ENCODE data around the gene GPR84. TPM values are rescaled to one million over a fixed set of nuclear protein-coding genes. Genes with fewer than 3 reads are reported as not detected.

GPR84 gene
- total and polyA plus RNA-seq, 2 of the 13 experiments (the other 11 are each of a cell fraction or from before 2014, with no cell fraction given): not detected

GRCh38 chr12:54378796-54379397 lies 14.6 kb upstream of the GPR84 start (continued):
- no peak for TF ChIP-seq KLF11 (CRISPR knock-in tag; IDR thresholded peaks at IDR 0.05)

DNA sequence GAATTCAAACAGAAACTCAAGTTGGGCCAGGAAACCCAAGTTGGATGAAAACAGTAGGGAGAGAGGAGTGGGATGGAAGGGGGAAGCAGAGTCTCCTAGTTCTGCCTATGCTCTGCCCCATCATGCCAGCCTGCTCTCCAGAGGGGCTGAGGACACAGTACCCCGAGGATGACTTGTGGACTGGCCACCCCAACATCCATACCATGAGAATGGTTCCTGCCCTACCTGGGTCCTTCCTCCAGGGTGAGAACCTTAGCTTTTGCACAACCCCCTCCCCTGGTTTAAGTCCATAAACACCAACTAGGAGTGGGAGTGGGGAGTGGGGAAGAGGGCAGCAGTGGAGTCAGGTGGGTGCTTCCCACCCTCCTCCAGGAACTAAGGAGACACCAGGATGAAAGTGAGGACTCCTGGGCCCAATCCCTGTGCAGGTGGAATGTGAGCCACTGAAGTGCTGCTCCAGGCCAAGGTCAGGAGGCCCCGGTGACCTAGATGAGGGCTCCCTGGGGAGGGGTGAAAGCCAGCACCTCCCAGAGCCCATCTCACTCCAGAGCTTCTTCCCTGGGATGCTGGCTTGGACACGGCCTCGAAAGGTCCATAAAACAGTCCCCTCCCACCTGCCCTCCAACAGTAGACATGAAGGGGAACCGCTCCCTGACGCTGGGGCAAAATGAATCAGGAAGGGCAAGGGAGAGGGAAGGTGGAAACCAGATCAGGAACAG lies 13.7 kb upstream of the GPR84 start:
- no peak overlapping the region for H3K9ac ChIP-seq (ENCODE audit: insufficient read depth, low read depth, low read length)
- peak overlapping the region; percentile 100 for H3K4me2 ChIP-seq (ENCODE audit: low read depth, low read length)
- TF ChIP-seq, protein P1, sequence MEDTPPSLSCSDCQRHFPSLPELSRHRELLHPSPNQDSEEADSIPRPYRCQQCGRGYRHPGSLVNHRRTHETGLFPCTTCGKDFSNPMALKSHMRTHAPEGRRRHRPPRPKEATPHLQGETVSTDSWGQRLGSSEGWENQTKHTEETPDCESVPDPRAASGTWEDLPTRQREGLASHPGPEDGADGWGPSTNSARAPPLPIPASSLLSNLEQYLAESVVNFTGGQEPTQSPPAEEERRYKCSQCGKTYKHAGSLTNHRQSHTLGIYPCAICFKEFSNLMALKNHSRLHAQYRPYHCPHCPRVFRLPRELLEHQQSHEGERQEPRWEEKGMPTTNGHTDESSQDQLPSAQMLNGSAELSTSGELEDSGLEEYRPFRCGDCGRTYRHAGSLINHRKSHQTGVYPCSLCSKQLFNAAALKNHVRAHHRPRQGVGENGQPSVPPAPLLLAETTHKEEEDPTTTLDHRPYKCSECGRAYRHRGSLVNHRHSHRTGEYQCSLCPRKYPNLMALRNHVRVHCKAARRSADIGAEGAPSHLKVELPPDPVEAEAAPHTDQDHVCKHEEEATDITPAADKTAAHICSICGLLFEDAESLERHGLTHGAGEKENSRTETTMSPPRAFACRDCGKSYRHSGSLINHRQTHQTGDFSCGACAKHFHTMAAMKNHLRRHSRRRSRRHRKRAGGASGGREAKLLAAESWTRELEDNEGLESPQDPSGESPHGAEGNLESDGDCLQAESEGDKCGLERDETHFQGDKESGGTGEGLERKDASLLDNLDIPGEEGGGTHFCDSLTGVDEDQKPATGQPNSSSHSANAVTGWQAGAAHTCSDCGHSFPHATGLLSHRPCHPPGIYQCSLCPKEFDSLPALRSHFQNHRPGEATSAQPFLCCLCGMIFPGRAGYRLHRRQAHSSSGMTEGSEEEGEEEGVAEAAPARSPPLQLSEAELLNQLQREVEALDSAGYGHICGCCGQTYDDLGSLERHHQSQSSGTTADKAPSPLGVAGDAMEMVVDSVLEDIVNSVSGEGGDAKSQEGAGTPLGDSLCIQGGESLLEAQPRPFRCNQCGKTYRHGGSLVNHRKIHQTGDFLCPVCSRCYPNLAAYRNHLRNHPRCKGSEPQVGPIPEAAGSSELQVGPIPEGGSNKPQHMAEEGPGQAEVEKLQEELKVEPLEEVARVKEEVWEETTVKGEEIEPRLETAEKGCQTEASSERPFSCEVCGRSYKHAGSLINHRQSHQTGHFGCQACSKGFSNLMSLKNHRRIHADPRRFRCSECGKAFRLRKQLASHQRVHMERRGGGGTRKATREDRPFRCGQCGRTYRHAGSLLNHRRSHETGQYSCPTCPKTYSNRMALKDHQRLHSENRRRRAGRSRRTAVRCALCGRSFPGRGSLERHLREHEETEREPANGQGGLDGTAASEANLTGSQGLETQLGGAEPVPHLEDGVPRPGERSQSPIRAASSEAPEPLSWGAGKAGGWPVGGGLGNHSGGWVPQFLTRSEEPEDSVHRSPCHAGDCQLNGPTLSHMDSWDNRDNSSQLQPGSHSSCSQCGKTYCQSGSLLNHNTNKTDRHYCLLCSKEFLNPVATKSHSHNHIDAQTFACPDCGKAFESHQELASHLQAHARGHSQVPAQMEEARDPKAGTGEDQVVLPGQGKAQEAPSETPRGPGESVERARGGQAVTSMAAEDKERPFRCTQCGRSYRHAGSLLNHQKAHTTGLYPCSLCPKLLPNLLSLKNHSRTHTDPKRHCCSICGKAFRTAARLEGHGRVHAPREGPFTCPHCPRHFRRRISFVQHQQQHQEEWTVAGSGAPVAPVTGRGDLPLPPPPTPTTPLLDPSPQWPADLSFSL (CRISPR knock-in tag; IDR thresholded peaks at IDR 0.05): no peak
- TF ChIP-seq PATZ1 (CRISPR knock-in tag; IDR thresholded peaks at IDR 0.05) (peak; percentile 31; the same call in 1 of the 2 replicates), NCOA5 (CRISPR knock-in tag; IDR thresholded peaks at IDR 0.05) (no peak), POGK (CRISPR knock-in tag; conservative IDR thresholded peaks at IDR 0.05) (0 out of 2 replicates have a peak, but pooled peaks have one; percentile 8), ZSCAN25 (CRISPR knock-in tag; IDR thresholded peaks at IDR 0.05) (no peak), NR2F6 (IDR thresholded peaks at IDR 0.05) (peak; percentile 55), NR2F6 (CRISPR knock-in tag; IDR thresholded peaks at IDR 0.05) (peak; percentile 27; the same call in 1 of the 2 replicates), NR2F1 (CRISPR knock-in tag; IDR thresholded peaks at IDR 0.05) (0 out of 4 replicates have a peak, but pooled peaks of 1 of the 2 experiments have one; percentile 36)

More for the DNA sequence above, 13.7 kb upstream of the GPR84 start:
- Histone ChIP-seq H4K20me1 (ENCODE audit: insufficient read depth, low read length) (no peaks in the 10 kb centered on the region), H3K27ac (ENCODE audit: extremely low read length, insufficient read depth, low read length) (no peak overlapping the region), H3K9me3 (ENCODE audit: low read length) (no peaks in the 10 kb centered on the region), H3K4me1 (ENCODE audit: insufficient read depth, low read length) (peaks cover 19% of the 10 kb centered on the region), H3K36me3 (replicated peaks in 1 of 2; ENCODE audit: control insufficient read depth in 1 of 2, insufficient read depth in 2 of 2, low read length in 2 of 2) (no peaks in the 10 kb centered on the region), H3K27me3 (ENCODE audit: control insufficient read depth in 1 of 2, insufficient read depth in 2 of 2, low read length in 2 of 2) (peaks cover 0 to 14% of the 10 kb centered on the region in 2 experiments; a peak in 1 of 5 replicates), H3K4me3 (replicated peaks in 1 of 3; ENCODE audit: insufficient read depth in 1 of 3, low read depth in 2 of 3, low read length in 3 of 3) (peak overlapping the region in 1 of 3 experiments; percentile 71; a peak in 2 of 6 replicates), H3K79me2 (ENCODE audit: insufficient read depth, low read length) (no peaks in the 10 kb centered on the region), H2AFZ (ENCODE audit: low read length) (no peak overlapping the region)
- WGBS (ENCODE audit: low lambda C conversion rate): 44% methylated on average over 4 of the region's 6 CpGs
- FAIRE-seq (no peak), ATAC-seq (peak; percentile 7; the same call in 2 of the 3 replicates), DNase-seq (ENCODE audit: low spot score) (no peak)
- in situ Hi-C loops (cut with HindIII; ENCODE audit: extremely low pct_ligation_motif_present, low pct_unique_long_range_greater_than_20kb): loop anchor here (10.0 kb wide), 1 partner anchor 383 kb away; no protein-coding TSS in a partner anchor
- intact Hi-C loops (cut with micrococcal nuclease; ENCODE audit: unreplicated experiment): no loop called here
- ChIA-PET CTCF (ENCODE audit: low intra/inter-chr PET ratio, low total read pairs) (interaction anchor here (2.0 to 2.4 kb wide), 3 partner anchors 9 to 163 kb away, joined by 9 to 27 read pairs (median 18); no protein-coding TSS in a partner anchor), POLR2A (no interaction called here)
- no TSS peak for BruUV-seq (replicated peaks)
